ENCODE data around the gene EXOC7. TPM values are rescaled to one million over a fixed set of nuclear protein-coding genes. Genes with fewer than 3 reads are reported as not detected.
A peak's percentile ranks its signal among the peaks of the same experiment; 100 is the strongest.

EXOC7 gene
- total and polyA plus RNA-seq, 2 of the 8 experiments (the other 6 are each of a cell fraction or from before 2014, with no cell fraction given), result 77.1 to 92.6 TPM

DNA sequence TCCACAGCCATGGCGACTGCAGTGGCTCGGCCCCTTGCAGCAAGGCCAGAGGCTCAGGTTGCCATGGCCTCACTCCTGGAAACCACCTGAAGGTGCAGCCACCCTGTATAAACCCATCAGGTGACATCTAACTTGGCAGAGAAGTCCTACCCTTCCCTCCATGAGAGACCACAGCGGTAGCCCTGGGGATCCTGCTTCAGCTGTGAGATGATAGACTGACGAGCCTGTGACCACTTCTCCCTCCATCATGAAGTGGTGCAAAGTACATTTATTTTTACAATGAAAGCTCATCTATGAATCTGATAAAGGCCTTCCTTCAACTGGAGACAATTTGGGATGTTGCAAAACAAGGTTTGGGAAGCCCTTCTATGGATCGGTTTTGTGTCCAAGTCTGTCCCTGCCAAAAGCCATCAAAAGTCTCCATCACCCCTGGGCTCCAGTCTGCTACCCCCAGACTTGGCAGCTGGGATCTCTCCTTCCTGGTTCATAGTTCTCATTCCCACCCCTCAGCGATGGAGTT, 22.8 kb downstream of the EXOC7 start:
- H3K79me1 ChIP-seq (ENCODE audit: low read depth, low read length), result no peaks in the 10 kb centered on the region
- FAIRE-seq, result no peak
- POLR2A ChIA-PET (ENCODE audit: partially characterized antibody), result interaction anchor here (0.5 to 4.0 kb wide), 34 partner anchors 8 to 301 kb away, joined by 3 to 28 read pairs (median 4); partner anchors contain the start of genes EXOC7, FBF1, MRPL38 and SRP68
- H3K27me3 ChIP-seq (replicated peaks in 1 of 4; ENCODE audit: control insufficient read depth in 3 of 4, extremely low read depth in 1 of 4, insufficient read depth in 3 of 4, low read length in 3 of 4), result peaks cover 31 to 43% (median 40%) of the 10 kb centered on the region in 4 experiments
- 0 out of 2 replicates have a peak overlapping the region, but pooled peaks have one; percentile 65 for H2BK15ac ChIP-seq (ENCODE audit: low read length)
- H3K9me3 ChIP-seq (ENCODE audit: insufficient read depth in 2 of 2, low read depth in 1 of 2, low read length in 1 of 2), result no peaks in the 10 kb centered on the region
- 55% methylated on average over 6 of the region's 6 CpGs; no CpG with 5 or more reads in 1 of the 2 experiments for WGBS, 2 experiments (ENCODE audit: extremely low coverage in 1 of 2, insufficient coverage in 1 of 2, insufficient read length in 1 of 2, insufficient replicate concordance in 2 of 2, low coverage in 1 of 2, low lambda C conversion rate in 2 of 2, missing lambda C conversion rate in 1 of 2)
- H2BK120ac ChIP-seq (replicated peaks; ENCODE audit: low read depth, low read length), result no peak overlapping the region
- 0 out of 2 replicates have a peak overlapping the region, but pooled peaks have one; percentile 18 for H2AK5ac ChIP-seq (ENCODE audit: low read depth, low read length)
- H2AFZ ChIP-seq (ENCODE audit: low read length), result no peak overlapping the region
- no peak for DNase-seq (ENCODE audit: low read depth in 1 of 2, low spot score in 2 of 2)
- no peak overlapping the region for H3K14ac ChIP-seq (ENCODE audit: insufficient read length)
- H3K27ac ChIP-seq (ENCODE audit: low read depth, low read length), result no peak overlapping the region
- H3K79me2 ChIP-seq (ENCODE audit: control insufficient read depth in 1 of 2, insufficient read depth in 2 of 2, low read length in 2 of 2), result no peaks in the 10 kb centered on the region
- peak overlapping the region; percentile 76 to 80 for H3K4me2 ChIP-seq (ENCODE audit: insufficient read depth in 1 of 2, low read depth in 2 of 2, low read length in 2 of 2)
- CTCF ChIA-PET (ENCODE audit: partially characterized antibody), result interaction anchor here (0.8 to 7.6 kb wide), 14 partner anchors 8 to 222 kb away, joined by 3 to 36 read pairs (median 4); no protein-coding TSS in a partner anchor
- H3K23ac ChIP-seq (ENCODE audit: insufficient read length), result no peak overlapping the region
- no peak overlapping the region for H2BK20ac ChIP-seq (ENCODE audit: low read length)
- no peak overlapping the region for H3K4ac ChIP-seq (replicated peaks; ENCODE audit: insufficient read length, low read depth, low read length)
- H3K36me3 ChIP-seq (ENCODE audit: control insufficient read depth in 2 of 4, insufficient read depth in 4 of 4, low read length in 3 of 4), result peaks cover 10 to 26% (median 22%) of the 10 kb centered on the region in 4 experiments
- no peak overlapping the region for H3K56ac ChIP-seq (replicated peaks; ENCODE audit: insufficient read length, low read depth, low read length)
- TF ChIP-seq TBP (IDR thresholded peaks at IDR 0.05; ENCODE audit: low read depth, low read length) (no peak), KDM5A (IDR thresholded peaks at IDR 0.05; ENCODE audit: low read length) (no peak), TCF12 (IDR thresholded peaks at IDR 0.05; ENCODE audit: low read depth, low read length) (no peak), CEBPB (IDR thresholded peaks at IDR 0.05; ENCODE audit: low read depth, low read length) (no peak), CBX8 (IDR thresholded peaks at IDR 0.05; ENCODE audit: borderline replicate concordance, low read depth, low read length) (no peak), POLR2AphosphoS5 (IDR thresholded peaks at IDR 0.05; ENCODE audit: low read depth, low read length) (peak; percentile 11; the same call in 1 of the 2 replicates), SUZ12 (IDR thresholded peaks at IDR 0.05; ENCODE audit: low read length) (no peak)
- H4K20me1 ChIP-seq (replicated peaks in 1 of 2; ENCODE audit: control insufficient read depth in 1 of 2, insufficient read depth in 2 of 2, low read length in 2 of 2), result peaks cover 3 to 9% of the 10 kb centered on the region in 2 experiments
- H3K4me1 ChIP-seq (replicated peaks in 1 of 4; ENCODE audit: control insufficient read depth in 3 of 4, insufficient read depth in 4 of 4, low read length in 3 of 4), result peaks cover 0 to 39% (median 31%) of the 10 kb centered on the region in 4 experiments; a peak in 6 of 7 replicates
- no peak overlapping the region for H4K5ac ChIP-seq (ENCODE audit: insufficient read length, low read depth, low read length)
- H3K18ac ChIP-seq (ENCODE audit: extremely low read depth, low read length), result peak overlapping the region; percentile 55
- no peak overlapping the region for H4K91ac ChIP-seq (replicated peaks; ENCODE audit: insufficient read length, low read length)
- H3K23me2 ChIP-seq (ENCODE audit: low read depth, low read length), result peaks cover 10% of the 10 kb centered on the region; the same call in 1 of the 2 replicates
- H3K4me3 ChIP-seq (ENCODE audit: extremely low read depth in 1 of 4, insufficient read depth in 2 of 4, low read depth in 3 of 4, low read length in 4 of 4), result peak overlapping the region in 2 of 4 experiments; percentile 34 to 51; a peak in 3 of 8 replicates
- H2BK5ac ChIP-seq (ENCODE audit: low read depth, low read length), result no peak overlapping the region
- 0 out of 2 replicates have a peak overlapping the region, but pooled peaks have one; percentile 9 for H2BK12ac ChIP-seq (ENCODE audit: low read depth, low read length)
- H4K8ac ChIP-seq (ENCODE audit: extremely low read depth, insufficient read depth, low read length), result no peak overlapping the region
- H3K9ac ChIP-seq (replicated peaks in 1 of 4; ENCODE audit: extremely low read depth in 1 of 4, low read depth in 3 of 4, low read length in 3 of 4), result peak overlapping the region in 1 of 4 experiments; percentile 8; a peak in 2 of 7 replicates

All from H1 (cell line).